Measurements from ENCODE around the gene TDRD12. TPM values are rescaled to one million over a fixed set of nuclear protein-coding genes. Genes with fewer than 3 reads are reported as not detected.

TDRD12 gene, protein sequence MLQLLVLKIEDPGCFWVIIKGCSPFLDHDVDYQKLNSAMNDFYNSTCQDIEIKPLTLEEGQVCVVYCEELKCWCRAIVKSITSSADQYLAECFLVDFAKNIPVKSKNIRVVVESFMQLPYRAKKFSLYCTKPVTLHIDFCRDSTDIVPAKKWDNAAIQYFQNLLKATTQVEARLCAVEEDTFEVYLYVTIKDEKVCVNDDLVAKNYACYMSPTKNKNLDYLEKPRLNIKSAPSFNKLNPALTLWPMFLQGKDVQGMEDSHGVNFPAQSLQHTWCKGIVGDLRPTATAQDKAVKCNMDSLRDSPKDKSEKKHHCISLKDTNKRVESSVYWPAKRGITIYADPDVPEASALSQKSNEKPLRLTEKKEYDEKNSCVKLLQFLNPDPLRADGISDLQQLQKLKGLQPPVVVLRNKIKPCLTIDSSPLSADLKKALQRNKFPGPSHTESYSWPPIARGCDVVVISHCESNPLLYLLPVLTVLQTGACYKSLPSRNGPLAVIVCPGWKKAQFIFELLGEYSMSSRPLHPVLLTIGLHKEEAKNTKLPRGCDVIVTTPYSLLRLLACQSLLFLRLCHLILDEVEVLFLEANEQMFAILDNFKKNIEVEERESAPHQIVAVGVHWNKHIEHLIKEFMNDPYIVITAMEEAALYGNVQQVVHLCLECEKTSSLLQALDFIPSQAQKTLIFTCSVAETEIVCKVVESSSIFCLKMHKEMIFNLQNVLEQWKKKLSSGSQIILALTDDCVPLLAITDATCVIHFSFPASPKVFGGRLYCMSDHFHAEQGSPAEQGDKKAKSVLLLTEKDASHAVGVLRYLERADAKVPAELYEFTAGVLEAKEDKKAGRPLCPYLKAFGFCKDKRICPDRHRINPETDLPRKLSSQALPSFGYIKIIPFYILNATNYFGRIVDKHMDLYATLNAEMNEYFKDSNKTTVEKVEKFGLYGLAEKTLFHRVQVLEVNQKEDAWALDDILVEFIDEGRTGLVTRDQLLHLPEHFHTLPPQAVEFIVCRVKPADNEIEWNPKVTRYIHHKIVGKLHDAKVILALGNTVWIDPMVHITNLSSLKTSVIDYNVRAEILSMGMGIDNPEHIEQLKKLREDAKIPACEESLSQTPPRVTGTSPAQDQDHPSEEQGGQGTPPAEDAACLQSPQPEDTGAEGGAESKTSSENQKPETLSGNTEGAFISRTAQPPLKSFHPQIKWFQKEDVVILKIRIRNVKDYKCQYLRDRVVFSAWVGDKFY (N-terminal part only)
- total RNA-seq, result not detected in 2 replicates

DNA sequence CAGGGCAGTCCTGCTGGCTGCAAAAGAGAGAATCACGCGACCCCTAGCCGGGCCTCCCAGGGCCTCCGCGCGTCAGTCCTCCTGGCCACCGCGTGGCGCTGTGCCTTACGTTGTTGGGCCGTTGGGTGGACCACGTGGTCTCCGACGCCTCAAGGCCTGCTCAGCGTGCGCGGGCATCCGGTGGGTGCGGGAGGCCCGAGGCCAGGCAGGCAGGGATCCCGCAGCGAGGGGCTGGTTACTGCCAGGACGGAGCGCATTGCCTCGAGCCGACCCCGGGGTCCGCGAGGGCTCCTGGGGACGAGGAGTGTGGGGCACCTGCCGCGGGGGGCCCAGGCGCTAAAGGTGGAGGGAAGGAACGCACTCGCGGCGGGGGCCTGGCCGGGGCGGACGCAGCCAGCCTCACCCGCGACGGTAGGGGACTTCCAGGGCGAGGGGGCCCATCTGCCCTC lies at the start of gene TDRD12:
TSS of gene TDRD12 (plus strand) at position 157 of the 449 bp plus-strand sequence. CDS start 306 bp downstream, outside the sequence.

DNA sequence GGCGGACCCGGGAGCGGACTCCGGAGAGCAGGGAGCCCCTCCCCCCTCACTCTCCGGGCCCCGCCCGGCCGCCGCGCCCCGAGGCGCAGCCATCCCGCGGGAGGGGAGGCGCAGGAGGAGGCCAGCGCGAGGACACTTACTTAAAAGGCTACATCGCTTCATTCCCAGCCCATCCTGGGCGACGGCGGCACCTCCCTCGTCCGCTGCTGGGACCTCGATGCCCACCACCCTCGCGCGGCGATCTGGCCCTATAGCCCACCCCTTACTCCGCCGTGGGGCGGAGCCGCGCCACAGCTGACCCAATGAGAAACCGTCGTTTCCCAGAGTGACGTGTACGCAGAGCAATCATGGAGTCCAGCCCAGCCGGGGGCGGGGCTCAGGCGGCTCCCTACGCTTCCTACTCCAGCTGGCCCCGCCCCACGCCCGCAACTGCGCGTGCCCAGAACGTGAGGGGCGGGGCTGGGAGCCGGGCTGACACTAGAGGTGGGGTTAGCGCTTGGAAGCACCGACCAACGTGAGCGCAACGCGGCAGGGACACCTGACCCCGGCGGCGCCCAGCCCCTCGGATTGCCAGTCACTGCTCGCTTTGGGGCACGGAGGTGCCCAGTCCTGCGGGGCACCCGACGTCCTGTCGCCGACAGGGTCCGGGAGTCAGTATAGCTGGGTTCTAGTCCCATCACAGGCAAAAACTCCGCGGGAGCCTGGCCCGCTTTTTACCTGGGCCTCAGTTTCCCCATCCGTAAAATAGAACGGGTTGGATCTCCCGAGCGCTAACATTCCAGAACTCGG lies 44.4 kb upstream of the TDRD12 start, which contains the start of gene ANKRD27:
TSS of gene ANKRD27 (minus strand) at position 250 of the 789 bp plus-strand sequence. CDS start 16,165 bp downstream, outside the sequence.

DNA sequence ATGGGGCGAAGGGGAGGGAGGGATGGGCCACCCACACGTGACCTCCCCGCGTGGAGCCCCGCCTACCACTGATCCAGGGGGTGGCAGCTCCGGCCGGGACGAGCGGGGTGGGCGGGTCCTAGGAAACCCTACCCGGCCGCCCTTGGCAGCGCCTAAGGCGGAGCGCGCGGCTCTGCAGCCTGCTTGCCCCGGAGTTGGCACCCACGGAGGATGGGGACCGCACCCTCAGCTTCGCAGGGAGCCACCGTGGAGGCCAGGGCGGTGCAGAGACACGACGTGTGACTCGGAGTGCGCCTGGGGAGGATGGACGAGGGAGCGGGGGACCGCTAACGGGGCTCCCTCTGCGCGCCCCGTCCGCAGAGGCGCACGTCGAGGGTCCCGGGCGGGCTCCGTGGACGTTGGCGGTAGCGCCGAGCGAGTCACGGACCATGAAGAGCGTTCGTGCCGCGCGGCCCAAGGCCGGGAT lies 43.8 kb upstream of the TDRD12 start, which contains the start of gene RGS9BP:
TSS of gene RGS9BP (plus strand) at position 129 of the 466 bp plus-strand sequence. CDS start 416 bp downstream, outside the sequence.

DNA sequence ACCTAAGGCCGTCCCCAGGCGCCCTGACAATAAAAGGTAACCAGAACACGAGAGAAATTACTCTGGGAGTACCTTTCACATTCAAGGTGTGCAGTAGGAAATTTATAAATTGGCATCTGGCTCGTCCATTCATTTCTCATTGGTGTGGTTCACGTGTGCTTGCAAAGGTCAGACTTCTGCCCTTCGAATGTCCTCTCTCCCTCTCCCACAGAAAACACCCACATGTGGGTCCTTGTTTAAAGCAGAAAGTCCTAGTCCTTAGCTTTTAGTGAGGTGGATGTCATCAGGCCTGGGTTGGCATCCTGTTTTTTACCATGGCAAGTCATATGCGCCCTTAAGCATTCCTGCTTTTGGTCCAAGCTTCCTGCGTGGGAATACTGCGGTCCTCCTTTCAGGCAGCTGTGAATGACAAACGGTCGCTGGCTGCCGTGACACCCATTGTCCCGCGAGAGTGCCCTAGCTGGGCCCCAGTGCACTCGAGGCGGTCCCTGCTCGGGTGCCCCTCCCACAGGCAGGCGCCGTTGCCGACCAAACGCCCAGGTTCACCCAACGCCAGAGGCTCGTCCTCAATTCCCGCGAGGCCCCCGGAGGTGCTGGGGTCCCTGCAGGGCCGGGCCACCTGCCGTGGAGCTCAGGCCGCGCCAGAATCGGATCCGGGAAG lies 28.1 kb upstream of the TDRD12 start, which contains the start of gene NUDT19:
TSS of gene NUDT19 (plus strand) at position 531 of the 661 bp plus-strand sequence. CDS start 140 bp downstream, outside the sequence.

DNA sequence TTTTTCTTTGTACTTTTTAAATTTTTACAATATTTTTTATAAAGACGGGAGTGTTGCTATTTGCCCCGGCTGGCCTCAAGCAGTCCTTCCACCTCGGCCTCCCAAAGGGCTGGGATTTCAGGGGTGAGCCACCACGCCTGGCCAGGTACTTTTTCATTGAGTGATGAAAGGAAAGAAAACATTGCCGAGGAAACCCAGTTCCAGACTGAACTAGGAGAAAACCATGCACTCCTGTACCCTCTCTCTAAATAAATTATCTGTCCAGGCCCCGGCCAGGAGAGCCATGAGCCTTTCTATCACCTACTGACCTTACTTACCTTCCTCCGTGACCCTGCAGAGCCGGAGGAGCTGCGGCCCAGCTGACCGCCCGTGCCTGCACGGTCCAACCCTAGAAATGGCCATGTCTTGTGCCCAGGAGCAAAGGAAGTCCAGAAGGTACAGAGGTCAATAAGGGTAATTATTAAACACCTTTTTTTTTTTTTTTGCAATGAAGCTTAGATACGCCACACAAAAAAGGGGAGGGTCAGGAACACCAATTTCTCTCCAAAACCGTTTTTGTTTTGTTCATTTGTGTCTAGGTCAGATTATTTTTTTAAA lies 149.9 kb downstream of the TDRD12 start, which contains the start of gene SLC7A9:
TSS of gene SLC7A9 (minus strand) at position 399 of the 597 bp plus-strand sequence. CDS start 1,233 bp downstream, outside the sequence.

Other genes with a start within 250 kb of the TDRD12 start
- 159 and 160 TPM in 2 replicates for gene PDCD5, start 138.6 kb upstream of the TDRD12 start, total RNA-seq
- 33.5 and 46.0 TPM in 2 replicates for gene ANKRD27, start 44.6 kb upstream of the TDRD12 start, total RNA-seq
- under 0.01 and 0.32 TPM in 2 replicates for gene RGS9BP, start 43.9 kb upstream of the TDRD12 start, total RNA-seq
- gene NUDT19, start 27.9 kb upstream of the TDRD12 start, total RNA-seq, result 7.6 and 9.1 TPM in 2 replicates
- gene SLC7A9, start 150.0 kb downstream of the TDRD12 start, total RNA-seq, result not detected in 2 replicates

All from epithelial cell of umbilical artery (primary cell).